HTERT RPE-1 (cell line): Measurements from ENCODE around the gene MEIS2.

Experiments
- in situ Hi-C: fragments of 300-500 bp; cut with MboI; formaldehyde crosslinking; loops from 4 replicates; pipeline ENCODE4 v1.14.3; 2020; ENCODE audit warnings: low sequenced_read_pairs

MEIS2 gene

DNA sequence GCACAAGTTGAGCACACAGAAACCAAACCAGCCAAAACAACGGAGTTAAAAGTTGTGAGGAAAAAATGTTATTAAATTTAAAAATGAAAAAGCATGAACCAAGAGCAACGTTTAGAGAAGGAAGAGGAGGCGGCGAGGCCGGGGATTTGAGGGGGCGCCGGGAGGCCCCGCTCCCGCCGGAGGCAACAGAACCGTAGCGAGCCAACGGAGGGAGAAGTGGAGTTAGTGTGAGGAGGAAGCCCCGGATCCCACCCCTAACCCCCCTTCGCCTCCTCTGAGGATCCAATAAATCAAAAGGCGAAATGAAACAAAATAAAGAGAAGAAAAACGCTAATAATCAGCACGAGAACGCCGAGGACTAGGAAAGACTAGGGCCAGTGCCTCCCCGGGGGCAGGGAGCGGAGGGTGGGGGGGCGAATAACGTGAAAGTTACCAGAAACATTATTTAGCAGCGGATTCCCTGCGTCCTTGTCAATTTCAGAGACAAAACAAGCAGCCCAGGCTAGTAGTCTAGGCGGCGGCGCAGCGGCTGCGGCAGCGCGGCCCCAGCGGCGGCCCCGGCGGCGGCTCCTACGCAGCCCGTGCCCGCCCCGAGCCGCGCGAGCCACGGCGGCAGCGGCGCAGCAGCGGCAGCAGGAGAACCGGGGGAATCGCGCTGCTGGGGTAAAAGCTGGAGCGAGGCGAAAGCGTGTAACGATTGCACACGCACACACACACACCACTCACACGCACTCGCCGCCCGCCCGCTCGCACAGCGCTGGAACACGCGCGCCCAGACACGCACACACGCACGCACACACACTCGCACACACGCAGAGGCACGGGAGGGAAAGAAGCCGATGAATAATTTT, 1.7 kb downstream of the MEIS2 start:
- in situ Hi-C loops: no loop called here

DNA sequence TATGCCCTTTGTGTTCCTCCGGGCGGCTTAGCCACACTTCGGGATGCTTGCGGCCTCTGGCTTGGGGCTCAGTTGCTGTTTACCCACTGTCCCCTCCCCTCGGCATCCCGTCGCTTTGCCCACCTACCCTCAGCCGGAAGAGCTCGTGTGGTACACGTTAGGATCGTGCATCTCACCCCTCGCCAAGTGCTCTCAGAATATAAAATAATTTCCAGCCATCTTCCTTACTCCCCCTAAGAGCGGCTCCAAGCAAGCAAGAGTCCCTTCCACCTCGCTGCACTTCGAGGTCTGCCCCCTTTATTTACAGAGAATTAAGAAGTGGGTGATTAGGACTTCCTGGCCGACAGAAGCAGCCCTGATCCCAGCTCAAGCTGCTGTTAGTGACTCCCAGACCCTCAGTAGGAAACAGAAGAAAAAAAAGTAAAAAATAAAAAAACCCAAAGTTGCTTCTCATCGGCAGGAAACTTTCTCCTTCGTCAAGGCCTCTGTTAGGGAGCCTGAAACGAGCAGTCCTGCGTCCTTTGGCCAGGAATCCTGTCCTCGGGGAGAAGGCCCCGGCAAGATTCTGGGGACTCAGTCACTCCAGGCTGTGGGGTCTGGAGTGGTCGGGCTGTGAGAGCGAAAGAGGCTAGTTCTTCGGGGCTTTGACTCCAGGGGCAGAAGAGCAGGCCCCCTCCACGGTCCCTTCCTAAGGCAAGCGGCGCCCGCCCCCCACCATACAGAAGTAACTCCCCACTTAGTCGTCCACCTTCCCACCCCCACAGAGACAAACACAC, 3.0 kb downstream of the MEIS2 start:
- in situ Hi-C loops: no loop called here

DNA sequence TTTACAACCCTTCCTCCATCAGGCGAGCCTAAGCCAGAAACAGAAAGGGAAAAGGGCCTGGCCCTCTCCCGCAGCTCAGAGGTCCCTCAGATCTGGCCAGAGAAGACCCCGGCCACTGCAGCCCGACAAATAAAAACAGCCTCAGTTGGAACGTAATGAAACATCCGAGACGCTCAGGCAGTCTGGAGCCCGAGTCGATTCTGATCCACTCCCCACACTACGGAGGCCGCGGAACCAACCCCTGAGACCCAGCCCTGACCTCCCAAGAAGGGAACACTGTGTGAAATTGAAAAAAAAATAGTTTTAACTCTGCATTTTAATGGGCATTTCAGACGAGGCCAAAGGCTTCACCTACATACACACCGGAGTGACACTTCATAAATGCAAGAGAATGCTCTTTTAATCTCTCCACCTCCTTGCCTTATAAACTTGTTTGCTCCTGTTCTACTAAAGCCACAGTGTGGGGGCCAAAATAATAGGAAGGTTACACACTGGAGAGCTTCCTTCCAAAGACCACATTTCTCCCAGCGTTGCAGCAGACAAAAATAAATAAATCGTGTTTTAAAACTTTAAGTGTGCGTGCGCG, 3.7 kb downstream of the MEIS2 start:
- in situ Hi-C loops: no loop called here

DNA sequence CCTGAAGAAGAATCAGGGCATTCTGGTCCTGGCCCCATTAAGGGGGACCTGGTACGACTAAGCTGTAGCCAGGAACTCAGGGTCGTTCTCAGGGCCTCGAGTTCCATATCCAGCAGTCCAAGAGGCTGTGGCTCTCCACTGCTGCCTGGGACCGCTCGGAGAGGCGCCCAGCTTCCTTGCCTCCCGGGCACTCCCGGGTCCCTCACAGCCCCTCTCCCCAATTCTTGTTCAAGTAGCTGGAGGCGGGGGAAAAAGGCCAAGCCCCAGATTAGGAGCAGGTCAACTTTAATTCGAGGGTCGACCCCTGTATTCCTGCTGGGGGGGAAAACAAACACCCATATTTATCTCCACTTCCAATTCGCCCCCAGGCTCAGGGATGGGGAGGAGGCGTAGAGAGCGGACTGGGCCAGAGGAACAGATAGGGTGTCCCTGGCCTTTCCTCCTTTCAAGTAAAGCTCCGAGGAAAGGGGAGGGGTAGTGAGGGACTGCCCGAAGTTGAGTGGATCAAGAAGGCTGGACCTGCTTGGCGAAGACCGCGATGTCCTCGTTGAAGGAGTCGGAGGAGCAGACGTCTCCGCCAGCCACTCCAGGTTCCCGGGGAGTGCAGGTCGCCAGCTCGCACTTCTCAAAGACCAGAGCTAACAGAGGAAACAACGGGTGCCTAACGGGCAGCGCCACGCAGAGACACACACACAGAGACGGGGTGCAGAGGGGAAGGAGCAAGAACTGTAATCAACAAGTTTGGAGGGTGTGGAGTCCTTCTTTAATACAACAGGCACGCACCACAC, 4.4 kb downstream of the MEIS2 start:
- in situ Hi-C loops: no loop called here

DNA sequence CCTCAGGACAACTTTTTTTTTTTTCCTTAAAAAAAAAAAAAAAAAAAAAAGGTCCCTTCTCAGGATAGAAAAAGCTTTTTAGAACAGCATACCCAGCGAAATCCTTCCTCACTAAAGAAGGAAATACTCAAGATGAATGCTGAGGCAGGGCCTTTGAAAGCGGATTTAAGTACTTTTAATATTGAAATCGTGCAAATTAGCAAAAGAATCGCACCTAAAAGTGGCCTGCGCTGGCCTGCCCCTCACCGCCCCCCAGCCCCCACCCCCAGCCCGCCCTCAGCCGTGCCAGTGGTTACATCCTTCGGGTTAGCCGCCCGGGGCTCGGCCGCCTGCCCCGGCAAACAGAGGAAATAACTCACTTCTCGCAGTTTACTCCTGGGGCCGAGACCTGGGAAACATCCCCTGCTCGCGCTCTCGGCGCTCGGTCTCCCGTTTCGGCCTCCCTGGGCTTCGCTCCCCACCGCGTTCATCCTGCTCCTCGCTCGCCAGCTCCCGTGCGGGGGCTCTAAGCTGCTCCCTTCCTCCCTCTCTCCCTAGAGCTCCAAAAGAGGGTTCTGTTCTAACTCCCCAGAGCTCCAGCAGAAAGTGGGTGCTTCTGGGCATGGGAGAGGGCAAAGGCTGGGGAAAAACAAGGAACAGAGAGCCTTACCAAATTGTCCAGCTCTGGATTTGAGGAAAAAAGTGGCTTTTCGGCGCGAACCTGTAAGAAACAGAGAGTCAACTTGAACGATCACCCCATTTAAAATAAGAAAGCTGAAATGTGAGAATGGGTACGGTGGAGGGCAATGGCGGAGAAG, 5.2 kb downstream of the MEIS2 start:
- in situ Hi-C loops: no loop called here

DNA sequence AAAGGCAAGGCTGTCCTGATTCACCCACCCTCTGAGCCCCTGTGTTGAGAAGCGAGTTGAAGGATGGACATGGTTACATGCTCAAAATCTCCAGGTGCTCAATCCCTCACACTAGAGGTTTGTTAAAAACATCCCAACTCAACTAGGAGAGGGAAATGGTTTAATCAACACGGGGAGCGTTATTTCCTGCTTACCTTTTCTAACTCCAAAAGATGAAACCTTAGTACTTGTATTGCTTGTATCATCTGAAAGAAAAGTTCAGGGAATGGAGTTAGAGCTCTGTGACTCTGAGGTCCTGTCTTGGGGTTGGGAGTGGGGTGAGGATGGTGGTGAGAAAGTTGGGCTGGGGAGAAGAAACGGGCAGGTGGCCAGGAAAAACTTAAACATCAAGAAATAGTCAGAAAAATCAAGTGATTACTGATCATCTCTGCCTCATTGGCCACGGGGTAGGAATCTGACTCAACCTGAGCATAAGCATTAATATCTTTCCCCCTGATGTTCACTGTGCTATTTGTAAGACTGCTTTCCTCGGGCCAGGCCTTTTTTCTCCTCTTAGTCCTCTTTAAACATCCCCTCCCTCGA, 5.9 kb downstream of the MEIS2 start:
- in situ Hi-C loops: no loop called here

DNA sequence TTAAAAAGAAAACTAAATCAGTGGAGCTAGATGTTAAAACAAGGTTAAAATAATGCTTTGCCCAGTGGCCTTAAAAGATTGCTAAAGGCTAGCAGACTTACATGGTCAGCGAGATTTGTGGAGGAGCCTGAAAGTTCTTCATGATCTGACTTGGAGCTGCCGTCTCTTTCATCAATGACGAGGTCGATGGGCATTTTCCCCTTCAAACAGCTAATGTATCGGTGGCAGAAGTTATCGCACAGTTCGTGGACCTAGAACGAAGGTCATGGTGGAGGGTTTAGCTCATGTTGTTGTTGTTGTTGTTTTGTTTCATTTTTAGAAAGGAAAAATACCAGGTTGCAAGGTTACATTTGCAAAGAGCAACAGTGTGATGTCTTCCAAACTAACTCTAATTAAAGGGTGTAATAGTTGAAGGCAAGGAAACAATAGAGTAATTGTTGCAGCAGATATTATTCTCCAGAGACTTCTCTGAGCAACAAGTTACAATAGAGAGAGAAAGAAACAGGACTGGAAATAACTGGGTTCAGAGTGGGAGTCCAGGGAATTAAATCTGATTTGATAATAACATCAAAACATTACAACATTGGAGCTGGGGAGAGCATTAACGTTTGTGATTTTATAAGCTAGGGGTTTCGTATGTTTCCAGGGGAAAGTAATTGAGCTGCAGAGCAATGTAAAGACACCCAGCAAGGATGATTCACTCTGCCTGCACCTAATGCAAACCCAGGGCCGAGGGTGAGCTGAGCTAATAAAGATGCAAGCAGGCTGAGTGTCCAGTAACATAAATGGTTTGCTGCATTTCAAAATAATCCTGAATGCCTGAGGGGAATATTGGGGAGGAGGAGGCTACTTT, 6.6 kb downstream of the MEIS2 start:
- in situ Hi-C loops: no loop called here

DNA sequence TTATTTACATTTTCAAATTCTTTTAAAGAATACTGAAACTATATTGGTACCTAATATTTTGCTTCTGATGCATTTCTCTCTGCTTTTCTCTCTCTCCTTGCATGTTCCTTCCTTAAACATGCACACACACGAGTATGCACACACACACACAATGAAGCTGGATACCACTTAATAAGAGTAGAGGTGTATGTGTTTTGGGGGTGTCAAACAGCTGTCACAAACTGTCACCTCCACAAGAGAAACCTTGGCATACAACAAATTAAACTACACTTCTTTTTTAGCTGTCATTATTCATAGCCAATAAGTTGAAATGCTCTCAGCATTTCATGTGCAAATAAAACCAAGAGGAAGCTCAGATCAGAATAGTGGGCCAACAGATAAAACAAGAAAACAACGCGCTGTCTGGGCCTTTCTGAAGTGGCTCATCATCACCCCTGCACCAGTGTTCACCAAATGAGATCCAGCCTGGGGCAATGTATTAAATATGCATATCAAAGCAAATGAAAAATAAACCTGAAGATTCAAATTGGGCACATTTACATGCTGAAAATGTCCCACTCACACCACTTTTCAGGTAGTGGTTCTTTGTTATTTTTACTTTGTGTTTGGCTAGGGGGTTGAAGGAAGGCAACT, 9.7 kb downstream of the MEIS2 start:
- in situ Hi-C loops: no loop called here

DNA sequence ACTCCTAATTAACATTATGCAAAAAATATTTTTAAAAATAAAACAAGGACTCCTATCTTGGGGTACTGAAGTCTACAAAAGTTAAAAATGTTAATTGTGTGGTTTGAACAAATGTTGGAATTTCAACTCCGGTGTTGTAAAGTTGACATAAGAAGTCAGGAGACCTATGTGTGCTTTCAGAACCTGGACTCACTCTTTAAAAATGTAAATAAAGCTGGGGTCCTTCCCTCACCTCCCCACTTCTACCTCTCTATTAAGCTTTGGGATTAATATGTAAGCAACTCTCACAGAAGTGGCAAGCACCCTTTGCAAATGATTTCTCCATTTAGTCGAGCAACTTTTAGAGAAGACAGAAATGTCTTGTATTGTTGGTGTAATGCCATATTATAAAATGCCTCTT, 11.9 kb downstream of the MEIS2 start:
- in situ Hi-C loops: no loop called here

DNA sequence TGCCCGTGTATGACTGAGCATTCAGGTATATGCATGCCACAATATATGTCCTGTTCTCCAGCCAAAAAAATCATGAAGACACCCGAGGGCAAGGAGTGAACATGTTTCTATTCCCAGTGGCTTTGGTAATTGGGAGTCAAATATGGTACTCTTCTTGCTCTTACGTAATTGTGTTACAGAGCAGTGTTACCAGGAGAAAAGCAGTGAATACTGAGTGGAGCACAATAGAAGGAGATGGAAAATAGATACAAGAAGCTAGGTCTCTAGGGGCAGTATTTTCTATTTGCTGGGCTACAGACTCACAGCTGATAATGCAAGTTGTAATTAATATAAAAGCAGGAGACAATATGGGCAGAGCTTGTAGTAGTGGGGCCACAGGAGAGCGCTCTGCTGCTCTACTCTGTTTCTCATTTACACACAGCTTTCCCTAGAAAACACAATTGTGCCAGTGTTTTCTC, 13.2 kb downstream of the MEIS2 start:
- in situ Hi-C loops: no loop called here

DNA sequence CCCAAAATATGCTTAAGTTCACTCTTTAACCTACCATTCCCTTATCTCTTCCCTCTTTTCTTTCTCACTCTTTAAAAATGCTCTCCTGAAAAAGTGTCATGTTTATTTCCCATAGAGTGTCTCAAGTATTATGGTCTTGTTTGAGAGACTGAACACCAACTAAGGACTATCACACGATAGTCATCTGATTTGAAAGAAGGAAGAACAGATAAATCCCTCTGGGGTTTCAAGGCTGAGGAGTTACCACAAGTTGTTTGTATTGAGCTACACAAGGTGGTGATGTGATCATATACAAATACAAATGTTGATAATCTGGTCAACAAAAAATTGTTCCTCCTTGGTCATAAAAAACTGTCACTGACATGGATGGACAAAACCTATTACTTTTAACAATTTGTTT, 13.8 kb downstream of the MEIS2 start:
- in situ Hi-C loops: no loop called here

DNA sequence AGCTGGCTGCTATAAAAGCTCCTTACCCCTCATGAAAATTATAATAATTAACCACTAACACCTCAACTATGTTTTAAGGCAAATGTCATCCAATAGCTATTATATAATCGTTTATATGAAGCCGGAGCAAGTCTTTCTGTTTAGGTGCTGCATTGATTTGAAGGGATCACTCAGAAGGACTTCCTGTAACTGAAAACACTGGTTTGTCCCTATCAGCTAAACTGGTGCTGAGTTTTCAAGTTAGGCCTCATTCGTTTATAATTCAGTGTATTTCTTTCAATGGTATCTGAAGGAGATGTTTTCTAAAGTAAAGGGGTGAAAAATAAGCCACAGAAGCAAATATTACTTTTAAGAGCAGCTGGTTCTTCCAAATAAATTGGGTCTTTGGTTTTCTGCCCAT, 14.2 kb downstream of the MEIS2 start:
- in situ Hi-C loops: no loop called here

DNA sequence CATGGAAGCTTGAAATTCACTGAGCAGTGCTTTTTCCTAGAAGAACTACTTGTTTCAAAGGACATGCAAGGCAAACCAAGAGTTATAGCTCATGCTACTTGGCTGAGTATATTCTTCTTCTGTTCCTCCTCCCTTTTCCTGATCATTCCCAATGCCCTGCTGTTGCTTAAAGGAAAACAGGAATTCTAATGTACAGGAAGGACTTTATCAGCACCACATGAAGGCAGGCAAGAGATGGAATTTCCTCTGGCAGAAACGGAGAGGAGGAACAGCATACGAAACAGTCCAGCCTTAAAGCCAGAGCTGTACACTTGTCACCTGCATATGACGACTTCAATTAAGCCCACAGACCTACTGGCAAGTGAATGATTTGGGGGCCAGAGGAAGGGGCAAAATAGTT, 15.7 kb downstream of the MEIS2 start:
- in situ Hi-C loops: no loop called here

DNA sequence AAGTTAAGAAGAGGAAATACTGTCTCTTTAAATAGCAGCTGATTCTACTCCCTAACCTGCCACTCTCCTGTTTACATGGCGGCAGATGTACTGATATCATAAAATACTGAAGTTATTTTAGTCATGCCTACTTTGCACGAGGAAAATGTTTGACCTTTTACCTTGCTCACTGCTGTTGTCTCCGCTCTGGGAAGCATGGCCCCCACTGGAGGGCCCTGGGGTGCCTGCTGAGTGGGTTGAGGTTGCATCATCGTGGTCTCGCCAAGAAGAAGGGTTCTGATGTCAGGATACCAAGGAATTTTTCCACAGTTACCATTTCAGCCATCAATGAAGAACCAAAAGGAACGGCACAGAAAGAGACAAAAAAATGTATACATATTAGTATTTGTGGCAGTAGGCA, 16.7 kb downstream of the MEIS2 start:
- in situ Hi-C loops: no loop called here

DNA sequence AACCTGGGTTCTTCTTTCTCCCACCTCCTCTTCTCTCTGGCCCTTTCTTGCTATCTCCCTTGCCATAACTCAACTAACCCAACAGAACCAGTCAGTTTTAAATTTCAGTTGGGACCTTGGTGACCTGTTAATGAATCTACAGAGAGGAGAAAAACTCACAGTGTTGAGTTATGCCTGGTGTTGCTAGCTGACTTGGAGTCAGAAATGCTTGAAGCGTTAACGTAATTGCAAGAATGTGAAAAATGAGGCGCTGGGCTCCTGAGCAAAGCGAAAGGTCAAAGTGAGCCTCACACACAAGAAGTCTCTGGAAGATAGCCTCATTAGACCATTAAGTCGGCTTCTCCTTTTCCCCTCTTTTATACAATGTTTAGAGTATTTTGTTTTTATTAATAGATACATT, 18.4 kb downstream of the MEIS2 start:
- in situ Hi-C loops: no loop called here

DNA sequence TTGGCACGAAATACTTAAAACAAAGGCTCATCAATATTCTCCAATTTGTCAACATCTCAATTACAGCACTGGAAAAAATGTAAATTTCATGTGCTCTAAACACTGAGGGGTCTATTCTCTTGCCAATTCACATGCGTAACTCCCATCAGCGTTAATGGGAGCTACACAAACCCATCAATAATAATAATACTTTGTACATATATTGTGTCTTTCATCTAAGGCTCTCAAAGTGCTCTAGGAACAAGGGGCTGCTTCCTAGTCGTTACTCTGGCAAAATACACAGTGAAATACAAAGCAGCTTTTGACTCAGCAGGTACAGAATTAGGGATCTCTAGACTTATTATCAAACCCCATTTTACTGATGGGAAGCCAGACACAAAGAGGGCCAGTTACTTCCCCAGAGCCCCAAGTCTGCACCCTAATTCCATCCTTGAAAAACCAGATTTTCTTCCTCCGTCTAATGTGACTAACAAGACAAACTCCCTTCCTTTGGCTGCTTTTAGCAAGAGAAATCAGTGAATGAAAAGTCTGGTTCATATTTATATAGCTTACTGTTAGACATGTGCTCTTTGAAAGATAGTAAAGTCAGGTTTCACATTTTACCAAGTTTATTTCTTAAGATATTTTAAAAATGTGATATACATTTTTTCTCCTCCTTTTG, 20.0 kb downstream of the MEIS2 start:
- in situ Hi-C loops: no loop called here

DNA sequence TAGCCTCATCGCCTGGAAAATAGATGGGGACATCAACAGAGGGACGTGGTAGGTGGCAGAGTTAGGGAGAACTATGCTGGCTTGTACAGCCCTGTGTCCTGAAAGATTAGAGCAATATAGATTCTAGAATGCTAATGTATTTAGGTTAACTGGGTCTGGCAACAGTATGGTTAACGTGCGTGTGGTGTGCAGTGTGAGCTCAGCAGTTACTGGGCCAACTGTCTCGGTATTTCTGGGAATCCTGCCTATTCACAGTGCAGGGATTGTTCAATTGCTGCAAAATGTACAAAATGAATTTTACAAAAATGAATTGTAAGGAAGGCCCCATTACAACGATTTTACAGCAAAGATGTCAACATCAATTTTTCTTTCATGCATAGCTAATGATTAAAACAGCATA, 20.6 kb downstream of the MEIS2 start:
- in situ Hi-C loops: no loop called here

DNA sequence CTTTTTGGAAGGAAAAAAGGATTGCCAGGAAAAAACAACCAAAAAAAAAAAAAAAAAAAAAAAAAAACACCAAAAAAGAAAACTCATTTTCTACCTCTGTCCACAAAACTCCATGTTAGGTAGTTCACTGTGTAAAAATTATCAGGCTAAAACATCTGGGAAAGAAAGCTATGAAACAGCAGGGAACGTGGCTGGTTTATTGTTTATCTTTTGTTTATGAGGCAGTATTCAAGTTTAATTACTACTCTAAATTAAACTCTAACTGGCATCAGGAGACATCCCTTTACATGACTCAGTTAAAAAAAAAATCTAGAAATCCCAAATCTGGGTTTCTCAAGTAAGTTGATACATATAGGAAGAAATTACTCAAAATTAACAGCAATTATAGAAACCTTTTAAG, 21.8 kb downstream of the MEIS2 start:
- in situ Hi-C loops: no loop called here
